Endodermal cell (in vitro differentiated cells): Measurements from ENCODE around the gene SERPINA9. TPM values are rescaled to one million over a fixed set of nuclear protein-coding genes. Genes with fewer than 3 reads are reported as not detected.
"Not testable (repeated sequence)": the region's sequence is repeated elsewhere in the genome, so short reads cannot be mapped to it uniquely, and the experiment has no call there.

Experiments
- DNase-seq: peaks from one replicate; pipeline ENCODE4 v3.0.0-alpha.2; 2017
- H3K27ac ChIP-seq: 2 replicates; pipeline ENCODE4 v1.5.1; 2013; ENCODE audit warnings: mild to moderate bottlenecking, low read depth, low read length, moderate library complexity
- H3K27me3 ChIP-seq: 2 replicates; pipeline ENCODE4 v1.6.1; 2013; ENCODE audit warnings: mild to moderate bottlenecking, low read length, moderate library complexity; ENCODE audit not compliant: insufficient read depth, control insufficient read depth, poor library complexity, severe bottlenecking
- H3K36me3 ChIP-seq: 2 replicates; pipeline ENCODE4 v1.7.0; 2013; ENCODE audit warnings: mild to moderate bottlenecking, low read length, moderate library complexity; ENCODE audit not compliant: control insufficient read depth, insufficient read depth
- H3K4me1 ChIP-seq: one replicate; pipeline ENCODE4 v1.7.0; 2013; ENCODE audit warnings: low read length; ENCODE audit not compliant: control insufficient read depth, insufficient read depth
- H3K4me3 ChIP-seq: 2 replicates; pipeline ENCODE4 v1.5.1; 2013; ENCODE audit warnings: mild to moderate bottlenecking, low read length, moderate library complexity
- H3K9ac ChIP-seq: 2 replicates; pipeline ENCODE4 v1.6.1; 2013; ENCODE audit warnings: mild to moderate bottlenecking, low read length, moderate library complexity; ENCODE audit not compliant: poor library complexity, severe bottlenecking; ENCODE audit errors: extremely low read depth
- H3K9me3 ChIP-seq: 2 replicates; pipeline ENCODE4 v1.6.1; 2013; ENCODE audit warnings: mild to moderate bottlenecking, low read length, moderate library complexity; ENCODE audit not compliant: control insufficient read depth
- H3K27ac Mint-ChIP-seq: 2 replicates; pipeline ENCODE4 v1.8.0; 2020; ENCODE audit warnings: mixed read lengths
- H3K27me3 Mint-ChIP-seq: 2 replicates; pipeline ENCODE4 v1.8.0; 2021; ENCODE audit warnings: mild to moderate bottlenecking, mixed read lengths; ENCODE audit not compliant: insufficient read depth
- H3K36me3 Mint-ChIP-seq: 2 replicates; pipeline ENCODE4 v1.8.0; 2020; ENCODE audit warnings: low read depth, mixed read lengths
- H3K4me1 Mint-ChIP-seq: 2 replicates; pipeline ENCODE4 v1.8.0; 2020; ENCODE audit warnings: mixed read lengths
- H3K4me3 Mint-ChIP-seq: 2 replicates; pipeline ENCODE4 v1.8.0; 2020; ENCODE audit warnings: mild to moderate bottlenecking, moderate library complexity, mixed read lengths
- H3K9me3 Mint-ChIP-seq: 2 replicates; pipeline ENCODE4 v1.8.0; 2020; ENCODE audit warnings: mild to moderate bottlenecking, mixed read lengths
- whole genome bisulfite sequencing, 2 experiments: methylation state at CpG; one replicate each; pipeline versions ENCODE4 v1.1.5 to v1.1.7; 2013; ENCODE audit warnings: missing lambda C conversion rate in 2 of 2, mixed read lengths in 1 of 2; ENCODE audit not compliant: insufficient coverage in 1 of 2, insufficient read length in 1 of 2; 5-methylcytosine and 5-hydroxymethylcytosine counted together
- total RNA-seq, 2 donors: library from RNA; stranded (reverse); fragmentation: NEBNext Ultra II Directional in 1 of 2; extraction: Animal tissue kit (Norgen Biotek cat#: 25700) in 1 of 2; gene quantifications; 2 replicates in 1 of 2; 3 replicates in 1 of 2; pipeline ENCODE4 v1.2.1, GENCODE V29; 2021
- TF ChIP-seq, protein P1 (sequence below): fragments of 200-600 bp; sonication (generic); conservative IDR thresholded peaks from 2 replicates; pipeline ENCODE4 v1.5.0; 2021; ENCODE audit warnings: antibody characterized with exemption, mild to moderate bottlenecking

The SERPINA9 gene
- total RNA-seq, 2 donors from 2014 or later: not detected

GRCh38 chr14:94514351-94514750, 38.4 kb upstream of the SERPINA9 start:
- Histone ChIP-seq H3K9me3 (no peaks in the 10 kb centered on the region), H3K4me1 (peaks cover 3% of the 10 kb centered on the region), H3K36me3 (no peaks in the 10 kb centered on the region), H3K27ac (no peak overlapping the region), H3K27me3 (no peaks in the 10 kb centered on the region), H3K4me3 (no peak overlapping the region), H3K9ac (no peak overlapping the region)
- peak; percentile 18 for DNase-seq
- 80 to 89% methylated on average over 6 to 7 of the region's 7 CpGs for WGBS, 2 experiments
- Mint-ChIP-seq H3K27ac (no peak overlapping the region), H3K27me3 (no peaks in the 10 kb centered on the region), H3K4me3 (no peak overlapping the region), H3K4me1 (peaks cover 7% of the 10 kb centered on the region), H3K9me3 (no peaks in the 10 kb centered on the region), H3K36me3 (no peaks in the 10 kb centered on the region)
- TF ChIP-seq, protein P1, sequence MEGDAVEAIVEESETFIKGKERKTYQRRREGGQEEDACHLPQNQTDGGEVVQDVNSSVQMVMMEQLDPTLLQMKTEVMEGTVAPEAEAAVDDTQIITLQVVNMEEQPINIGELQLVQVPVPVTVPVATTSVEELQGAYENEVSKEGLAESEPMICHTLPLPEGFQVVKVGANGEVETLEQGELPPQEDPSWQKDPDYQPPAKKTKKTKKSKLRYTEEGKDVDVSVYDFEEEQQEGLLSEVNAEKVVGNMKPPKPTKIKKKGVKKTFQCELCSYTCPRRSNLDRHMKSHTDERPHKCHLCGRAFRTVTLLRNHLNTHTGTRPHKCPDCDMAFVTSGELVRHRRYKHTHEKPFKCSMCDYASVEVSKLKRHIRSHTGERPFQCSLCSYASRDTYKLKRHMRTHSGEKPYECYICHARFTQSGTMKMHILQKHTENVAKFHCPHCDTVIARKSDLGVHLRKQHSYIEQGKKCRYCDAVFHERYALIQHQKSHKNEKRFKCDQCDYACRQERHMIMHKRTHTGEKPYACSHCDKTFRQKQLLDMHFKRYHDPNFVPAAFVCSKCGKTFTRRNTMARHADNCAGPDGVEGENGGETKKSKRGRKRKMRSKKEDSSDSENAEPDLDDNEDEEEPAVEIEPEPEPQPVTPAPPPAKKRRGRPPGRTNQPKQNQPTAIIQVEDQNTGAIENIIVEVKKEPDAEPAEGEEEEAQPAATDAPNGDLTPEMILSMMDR: no peak

GRCh38 chr14:94510481-94510880, 34.5 kb upstream of the SERPINA9 start:
- not testable (repeated sequence) for H3K27ac ChIP-seq, H3K9ac ChIP-seq, H3K4me3 ChIP-seq, H3K4me1 Mint-ChIP-seq, H3K9me3 ChIP-seq, H3K36me3 Mint-ChIP-seq, H3K27me3 Mint-ChIP-seq, DNase-seq, H3K27ac Mint-ChIP-seq, H3K27me3 ChIP-seq, H3K4me1 ChIP-seq, H3K4me3 Mint-ChIP-seq, H3K9me3 Mint-ChIP-seq, H3K36me3 ChIP-seq
- 92% methylated on average over 1 to 2 of the region's 2 CpGs for WGBS, 2 experiments

DNA sequence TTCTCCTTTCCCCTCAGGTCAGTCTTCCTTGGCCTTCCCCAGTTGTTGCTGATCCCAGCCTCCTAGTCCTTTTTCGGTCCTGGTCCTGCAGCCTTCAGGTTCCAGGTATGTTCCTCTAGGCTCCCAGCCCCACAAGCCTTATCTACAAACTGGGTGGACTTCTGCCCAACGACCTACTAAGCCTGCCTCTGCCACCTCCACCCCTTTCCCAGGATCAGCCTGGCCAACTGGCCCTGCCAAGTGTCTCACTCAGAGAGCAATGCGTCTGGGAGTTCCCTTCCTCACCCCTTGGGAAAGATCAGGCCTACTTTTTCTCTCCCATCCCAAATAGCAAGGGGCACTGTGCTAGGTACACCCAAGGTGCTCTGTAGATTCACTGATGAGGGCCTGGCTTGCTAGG, 33.4 kb upstream of the SERPINA9 start, which contains the start of gene SERPINA12:
Gene SERPINA12 (minus strand): TSS at position 114 of the 400 bp plus-strand sequence. CDS start 11,072 bp downstream, outside the sequence.
- Histone ChIP-seq H3K36me3 (no peaks in the 10 kb centered on the region), H3K9me3 (no peaks in the 10 kb centered on the region), H3K9ac (no peak within 1 kb of the TSS), H3K4me1 (no peaks in the 10 kb centered on the region), H3K27ac (no peak within 1 kb of the TSS), H3K4me3 (no peak within 1 kb of the TSS), H3K27me3 (no peaks in the 10 kb centered on the region)
- Mint-ChIP-seq H3K9me3 (no peaks in the 10 kb centered on the region), H3K27ac (no peak within 1 kb of the TSS), H3K36me3 (no peaks in the 10 kb centered on the region), H3K27me3 (no peaks in the 10 kb centered on the region), H3K4me3 (no peak within 1 kb of the TSS), H3K4me1 (no peaks in the 10 kb centered on the region)
- 80 to 100% methylated on average over 2 to 3 of the region's 3 CpGs for WGBS, 2 experiments
- no peak for DNase-seq
- TF ChIP-seq, protein P1: no peak

DNA sequence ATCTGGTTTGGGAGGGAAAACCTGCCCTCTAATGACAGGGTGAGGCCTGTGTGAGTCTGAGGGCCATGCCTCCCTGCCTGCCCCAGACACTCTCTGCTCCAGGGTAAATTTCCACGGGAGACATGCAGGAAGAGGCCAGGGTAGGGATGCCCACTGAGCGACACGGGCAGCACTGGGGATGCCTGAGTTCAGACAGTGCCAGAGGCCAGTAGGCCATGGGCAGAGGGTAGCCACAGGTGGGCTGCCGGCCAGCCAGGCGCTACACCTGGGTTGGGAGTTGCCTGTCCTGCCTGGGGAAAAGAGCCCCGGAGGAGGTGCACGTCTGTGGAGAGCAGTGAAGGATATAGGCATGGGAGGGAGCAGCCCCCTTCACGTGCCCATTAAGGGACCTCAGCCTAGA, 29.6 kb upstream of the SERPINA9 start:
- no peaks in the 10 kb centered on the region for H3K9me3 Mint-ChIP-seq
- Histone ChIP-seq H3K9ac (no peak overlapping the region), H3K27ac (no peak overlapping the region), H3K4me1 (no peaks in the 10 kb centered on the region), H3K9me3 (no peaks in the 10 kb centered on the region), H3K36me3 (no peaks in the 10 kb centered on the region), H3K27me3 (no peaks in the 10 kb centered on the region), H3K4me3 (no peak overlapping the region)
- 91 to 100% methylated on average over 5 to 8 of the region's 8 CpGs for WGBS, 2 experiments
- TF ChIP-seq, protein P1: no peak
- peaks cover 8% of the 10 kb centered on the region for H3K27me3 Mint-ChIP-seq
- H3K27ac Mint-ChIP-seq: no peak overlapping the region
- H3K4me1 Mint-ChIP-seq: no peaks in the 10 kb centered on the region
- no peaks in the 10 kb centered on the region for H3K36me3 Mint-ChIP-seq
- no peak for DNase-seq
- H3K4me3 Mint-ChIP-seq: no peak overlapping the region
